ENCODE measurements around the gene SLC2A6.

DNA sequence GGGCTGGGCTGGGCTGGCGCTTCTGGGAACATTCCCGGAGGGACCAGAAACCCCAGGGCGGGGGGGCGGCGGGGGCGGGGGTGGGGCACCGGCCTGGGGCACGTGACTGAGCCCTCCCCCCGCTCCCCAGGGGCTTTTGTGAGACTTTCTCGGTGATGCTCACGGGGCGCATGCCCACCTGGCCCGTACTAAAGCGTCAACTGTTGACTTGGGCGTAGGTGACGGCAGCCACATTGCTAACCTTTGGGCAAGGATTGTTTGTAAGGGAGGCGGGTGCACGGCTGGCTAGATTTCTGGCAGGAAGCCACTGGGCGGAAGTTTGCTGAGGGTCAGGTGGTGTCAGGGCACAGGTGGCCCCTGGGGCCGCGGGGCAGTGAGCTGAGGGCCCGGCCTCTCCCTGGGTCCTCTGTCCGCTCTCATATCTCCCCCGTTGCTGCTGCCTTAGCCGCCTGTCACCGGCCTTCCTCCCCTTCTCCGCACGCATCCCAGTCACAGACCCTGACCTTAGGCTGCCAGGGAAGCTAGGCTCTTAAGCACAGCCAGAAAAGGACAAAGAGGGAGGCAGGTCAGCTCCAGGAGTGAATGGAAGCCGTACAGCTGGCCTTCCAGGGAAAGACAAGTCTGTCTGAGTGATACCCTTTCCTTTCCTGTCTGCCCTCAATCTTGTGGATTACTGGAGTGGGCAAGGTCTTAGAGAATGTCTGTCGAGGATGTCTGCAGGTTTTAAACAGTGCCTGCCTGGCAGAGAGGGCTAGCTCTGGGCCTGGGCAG, 18.3 kb downstream of the SLC2A6 start:
- TF ChIP-seq, protein P1, sequence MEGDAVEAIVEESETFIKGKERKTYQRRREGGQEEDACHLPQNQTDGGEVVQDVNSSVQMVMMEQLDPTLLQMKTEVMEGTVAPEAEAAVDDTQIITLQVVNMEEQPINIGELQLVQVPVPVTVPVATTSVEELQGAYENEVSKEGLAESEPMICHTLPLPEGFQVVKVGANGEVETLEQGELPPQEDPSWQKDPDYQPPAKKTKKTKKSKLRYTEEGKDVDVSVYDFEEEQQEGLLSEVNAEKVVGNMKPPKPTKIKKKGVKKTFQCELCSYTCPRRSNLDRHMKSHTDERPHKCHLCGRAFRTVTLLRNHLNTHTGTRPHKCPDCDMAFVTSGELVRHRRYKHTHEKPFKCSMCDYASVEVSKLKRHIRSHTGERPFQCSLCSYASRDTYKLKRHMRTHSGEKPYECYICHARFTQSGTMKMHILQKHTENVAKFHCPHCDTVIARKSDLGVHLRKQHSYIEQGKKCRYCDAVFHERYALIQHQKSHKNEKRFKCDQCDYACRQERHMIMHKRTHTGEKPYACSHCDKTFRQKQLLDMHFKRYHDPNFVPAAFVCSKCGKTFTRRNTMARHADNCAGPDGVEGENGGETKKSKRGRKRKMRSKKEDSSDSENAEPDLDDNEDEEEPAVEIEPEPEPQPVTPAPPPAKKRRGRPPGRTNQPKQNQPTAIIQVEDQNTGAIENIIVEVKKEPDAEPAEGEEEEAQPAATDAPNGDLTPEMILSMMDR (conservative IDR thresholded peaks at IDR 0.05; ENCODE audit: low read depth, low read length): no peak
- TF ChIP-seq EZH2 (IDR thresholded peaks at IDR 0.05; ENCODE audit: low read length, unreplicated experiment): no peak

Data from PC-3 (cell line).